ENCODE data around the gene BATF3.

GRCh38 chr1:212648431-212648830 lies 51.2 kb downstream of the BATF3 start:
- no peak for TF ChIP-seq POLR2A (IDR thresholded peaks at IDR 0.05)
- no peak for TF ChIP-seq CTCF (IDR thresholded peaks at IDR 0.05)
